ENCODE measurements around the gene CAPN11.

CAPN11 gene

GRCh38 chr6:44119704-44120262 is 38.8 kb upstream of the CAPN11 start:
- Histone ChIP-seq H3K4me3 (ENCODE audit: low read length) (no peak overlapping the region), H3K27me3 (ENCODE audit: control insufficient read depth, insufficient read depth, low read length) (no peaks in the 10 kb centered on the region), H3K4me1 (ENCODE audit: control insufficient read depth, insufficient read depth, low read length) (peaks cover 4% of the 10 kb centered on the region; the same call in 1 of the 2 replicates), H3K36me3 (ENCODE audit: control insufficient read depth, insufficient read depth, low read length) (no peaks in the 10 kb centered on the region), H3K9me3 (ENCODE audit: control insufficient read depth, insufficient read depth, low read length) (no peaks in the 10 kb centered on the region), H3K27ac (ENCODE audit: low read length) (no peak overlapping the region)
- WGBS (ENCODE audit: insufficient coverage, insufficient read length) = no CpG with 5 or more reads among the region's 5 CpGs
- DNase-seq (ENCODE audit: low read depth, low spot score) = no peak

GRCh38 chr6:44120692-44121443 is 37.8 kb upstream of the CAPN11 start:
- no peak overlapping the region for H3K27ac ChIP-seq (ENCODE audit: low read length)
- no peak for DNase-seq (ENCODE audit: low read depth, low spot score)
- H3K36me3 ChIP-seq (ENCODE audit: control insufficient read depth, insufficient read depth, low read length) = no peaks in the 10 kb centered on the region
- H3K4me3 ChIP-seq (ENCODE audit: low read length) = no peak overlapping the region
- H3K4me1 ChIP-seq (ENCODE audit: control insufficient read depth, insufficient read depth, low read length) = peaks cover 4% of the 10 kb centered on the region; the same call in 1 of the 2 replicates
- no peaks in the 10 kb centered on the region for H3K27me3 ChIP-seq (ENCODE audit: control insufficient read depth, insufficient read depth, low read length)
- no peaks in the 10 kb centered on the region for H3K9me3 ChIP-seq (ENCODE audit: control insufficient read depth, insufficient read depth, low read length)
- no CpG with 5 or more reads among the region's 4 CpGs for WGBS (ENCODE audit: insufficient coverage, insufficient read length)

- no peaks in the 10 kb centered on the region for H3K27me3 ChIP-seq (ENCODE audit: control insufficient read depth, insufficient read depth, low read length)
- H3K9me3 ChIP-seq (ENCODE audit: control insufficient read depth, insufficient read depth, low read length) = no peaks in the 10 kb centered on the region
- H3K4me1 ChIP-seq (ENCODE audit: control insufficient read depth, insufficient read depth, low read length) = peaks cover 4% of the 10 kb centered on the region; the same call in 1 of the 2 replicates
- no peak overlapping the region for H3K4me3 ChIP-seq (ENCODE audit: low read length)
- DNase-seq (ENCODE audit: low read depth, low spot score) = no peak
- H3K27ac ChIP-seq (ENCODE audit: low read length) = no peak overlapping the region
- no peaks in the 10 kb centered on the region for H3K36me3 ChIP-seq (ENCODE audit: control insufficient read depth, insufficient read depth, low read length)
- WGBS (ENCODE audit: insufficient coverage, insufficient read length) = no CpG with 5 or more reads among the region's 1 CpG
These were observed 35.8 kb upstream of the CAPN11 start for GRCh38 chr6:44122801-44123200.

- DNase-seq (ENCODE audit: low read depth, low spot score) = no peak
- Histone ChIP-seq H3K4me1 (ENCODE audit: control insufficient read depth, insufficient read depth, low read length) (peaks cover 7% of the 10 kb centered on the region), H3K4me3 (ENCODE audit: low read length) (no peak overlapping the region), H3K36me3 (ENCODE audit: control insufficient read depth, insufficient read depth, low read length) (no peaks in the 10 kb centered on the region), H3K9me3 (ENCODE audit: control insufficient read depth, insufficient read depth, low read length) (no peaks in the 10 kb centered on the region), H3K27me3 (ENCODE audit: control insufficient read depth, insufficient read depth, low read length) (no peaks in the 10 kb centered on the region), H3K27ac (ENCODE audit: low read length) (no peak overlapping the region)
- no CpG with 5 or more reads among the region's 2 CpGs for WGBS (ENCODE audit: insufficient coverage, insufficient read length)
These were observed 35.1 kb upstream of the CAPN11 start for GRCh38 chr6:44123544-44123943.

- no peak for DNase-seq (ENCODE audit: low read depth, low spot score)
- Histone ChIP-seq H3K27ac (ENCODE audit: low read length) (no peak overlapping the region), H3K36me3 (ENCODE audit: control insufficient read depth, insufficient read depth, low read length) (no peaks in the 10 kb centered on the region), H3K4me3 (ENCODE audit: low read length) (peak overlapping the region; percentile 60), H3K27me3 (ENCODE audit: control insufficient read depth, insufficient read depth, low read length) (no peaks in the 10 kb centered on the region), H3K9me3 (ENCODE audit: control insufficient read depth, insufficient read depth, low read length) (no peaks in the 10 kb centered on the region), H3K4me1 (ENCODE audit: control insufficient read depth, insufficient read depth, low read length) (peaks cover 5% of the 10 kb centered on the region)
- WGBS (ENCODE audit: insufficient coverage, insufficient read length) = no CpG with 5 or more reads among the region's 31 CpGs
These were observed 32.1 kb upstream of the CAPN11 start for GRCh38 chr6:44126320-44127149.

- WGBS (ENCODE audit: insufficient coverage, insufficient read length) = no CpG with 5 or more reads among the region's 80 CpGs
- no peaks in the 10 kb centered on the region for H3K9me3 ChIP-seq (ENCODE audit: control insufficient read depth, insufficient read depth, low read length)
- H3K4me3 ChIP-seq (ENCODE audit: low read length) = peak within 1 kb of the TSS; percentile 78
- peaks cover 5% of the 10 kb centered on the region for H3K4me1 ChIP-seq (ENCODE audit: control insufficient read depth, insufficient read depth, low read length)
- no peak within 1 kb of the TSS for H3K27ac ChIP-seq (ENCODE audit: low read length)
- peak; percentile 66 for DNase-seq (ENCODE audit: low read depth, low spot score)
- no peaks in the 10 kb centered on the region for H3K36me3 ChIP-seq (ENCODE audit: control insufficient read depth, insufficient read depth, low read length)
- no peaks in the 10 kb centered on the region for H3K27me3 ChIP-seq (ENCODE audit: control insufficient read depth, insufficient read depth, low read length)
These were observed 31.2 kb upstream of the CAPN11 start, which contains the start of the genes MRPL14 and TMEM63B for GRCh38 chr6:44127186-44128019. TSS of gene MRPL14 (minus strand) at chr6:44127452. CDS start at chr6:44116611, 10,841 bp downstream. TSS of gene TMEM63B (plus strand) at chr6:44127554. CDS start at chr6:44134585, 7,031 bp downstream.

- no peak overlapping the region for H3K27ac ChIP-seq (ENCODE audit: low read length)
- no CpG with 5 or more reads among the region's 49 CpGs for WGBS (ENCODE audit: insufficient coverage, insufficient read length)
- DNase-seq (ENCODE audit: low read depth, low spot score) = no peak
These were observed 30.4 kb upstream of the CAPN11 start for GRCh38 chr6:44128020-44128917.

GRCh38 chr6:44129841-44130322 is 28.7 kb upstream of the CAPN11 start:
- H3K27ac ChIP-seq (ENCODE audit: low read length) = no peak overlapping the region
- H3K27me3 ChIP-seq (ENCODE audit: control insufficient read depth, insufficient read depth, low read length) = no peaks in the 10 kb centered on the region
- H3K36me3 ChIP-seq (ENCODE audit: control insufficient read depth, insufficient read depth, low read length) = no peaks in the 10 kb centered on the region
- no peak for DNase-seq (ENCODE audit: low read depth, low spot score)
- no CpG with 5 or more reads among the region's 2 CpGs for WGBS (ENCODE audit: insufficient coverage, insufficient read length)
- peaks cover 7% of the 10 kb centered on the region for H3K4me1 ChIP-seq (ENCODE audit: control insufficient read depth, insufficient read depth, low read length)
- H3K4me3 ChIP-seq (ENCODE audit: low read length) = no peak overlapping the region
- H3K9me3 ChIP-seq (ENCODE audit: control insufficient read depth, insufficient read depth, low read length) = no peaks in the 10 kb centered on the region

More at GRCh38 chr6:44128020-44128917, 30.4 kb upstream of the CAPN11 start:
- Histone ChIP-seq H3K27me3 (ENCODE audit: control insufficient read depth, insufficient read depth, low read length) (no peaks in the 10 kb centered on the region), H3K9me3 (ENCODE audit: control insufficient read depth, insufficient read depth, low read length) (no peaks in the 10 kb centered on the region), H3K4me1 (ENCODE audit: control insufficient read depth, insufficient read depth, low read length) (peaks cover 5% of the 10 kb centered on the region), H3K36me3 (ENCODE audit: control insufficient read depth, insufficient read depth, low read length) (no peaks in the 10 kb centered on the region), H3K4me3 (ENCODE audit: low read length) (peak overlapping the region; percentile 78)

- no peaks in the 10 kb centered on the region for H3K27me3 ChIP-seq (ENCODE audit: control insufficient read depth, insufficient read depth, low read length)
- no peak overlapping the region for H3K4me3 ChIP-seq (ENCODE audit: low read length)
- DNase-seq (ENCODE audit: low read depth, low spot score) = no peak
- H3K36me3 ChIP-seq (ENCODE audit: control insufficient read depth, insufficient read depth, low read length) = no peaks in the 10 kb centered on the region
- H3K9me3 ChIP-seq (ENCODE audit: control insufficient read depth, insufficient read depth, low read length) = no peaks in the 10 kb centered on the region
- no CpG with 5 or more reads among the region's 2 CpGs for WGBS (ENCODE audit: insufficient coverage, insufficient read length)
- no peak overlapping the region for H3K27ac ChIP-seq (ENCODE audit: low read length)
- peaks cover 7% of the 10 kb centered on the region for H3K4me1 ChIP-seq (ENCODE audit: control insufficient read depth, insufficient read depth, low read length)
These were observed 26.7 kb upstream of the CAPN11 start for GRCh38 chr6:44131892-44132291.

Data from iPS DF 6.9 (cell line).